Nephron (organoid): ENCODE results near the gene CDYL2.

ENCODE experiments used
- H3K27ac Mint-ChIP-seq, 3 experiments: 2 replicates each; pipeline ENCODE4 v1.8.0; 2020; ENCODE audit warnings: mixed read lengths in 3 of 3, mild to moderate bottlenecking in 2 of 3, moderate library complexity in 1 of 3
- H3K27me3 Mint-ChIP-seq: 2 replicates; pipeline ENCODE4 v1.8.0; 2021; ENCODE audit warnings: low read depth, mild to moderate bottlenecking, moderate library complexity, mixed read lengths
- H3K36me3 Mint-ChIP-seq: 2 replicates; pipeline ENCODE4 v1.8.0; 2020; ENCODE audit warnings: low read depth, mixed read lengths
- H3K4me1 Mint-ChIP-seq: 2 replicates; pipeline ENCODE4 v1.8.0; 2020; ENCODE audit warnings: mixed read lengths
- H3K4me3 Mint-ChIP-seq, 3 experiments: 2 replicates each; pipeline ENCODE4 v1.8.0; 2020; ENCODE audit warnings: mild to moderate bottlenecking in 3 of 3, mixed read lengths in 3 of 3, moderate library complexity in 2 of 3
- H3K9me3 Mint-ChIP-seq: 2 replicates; pipeline ENCODE4 v1.8.0; 2020; ENCODE audit warnings: mixed read lengths
- TF ChIP-seq, protein P1 (sequence below), 3 experiments: fragments of 200-600 bp; sonication (generic); IDR thresholded peaks; one replicate each; pipeline ENCODE4 v1.5.0; 2021; ENCODE audit warnings: antibody characterized with exemption in 3 of 3; ENCODE audit not compliant: unreplicated experiment in 3 of 3

The CDYL2 gene

DNA sequence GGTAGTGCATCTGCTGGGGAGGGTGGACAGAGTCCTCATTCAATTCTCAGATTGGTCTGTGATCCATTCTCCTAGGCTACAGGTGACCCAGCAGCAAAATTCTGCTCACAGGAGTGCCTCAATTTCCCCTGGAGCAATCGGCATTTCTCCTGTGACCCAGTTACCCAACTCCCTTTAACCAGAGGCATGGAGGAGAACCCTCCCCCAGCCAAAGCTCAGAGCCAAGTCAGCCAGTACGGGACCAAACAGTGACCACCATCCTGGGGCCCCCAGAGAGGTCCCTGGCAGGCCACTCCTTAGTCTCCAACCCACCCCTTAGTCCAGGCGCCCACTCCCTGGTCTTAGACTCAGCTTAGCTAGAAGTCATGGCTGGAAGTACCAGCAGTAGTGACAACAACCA lies 188.0 kb downstream of the CDYL2 start:
- no peaks in the 10 kb centered on the region for H3K4me1 Mint-ChIP-seq
- H3K9me3 Mint-ChIP-seq, result peaks cover 3% of the 10 kb centered on the region
- H3K4me3 Mint-ChIP-seq, result no peak overlapping the region
- TF ChIP-seq, protein P1, sequence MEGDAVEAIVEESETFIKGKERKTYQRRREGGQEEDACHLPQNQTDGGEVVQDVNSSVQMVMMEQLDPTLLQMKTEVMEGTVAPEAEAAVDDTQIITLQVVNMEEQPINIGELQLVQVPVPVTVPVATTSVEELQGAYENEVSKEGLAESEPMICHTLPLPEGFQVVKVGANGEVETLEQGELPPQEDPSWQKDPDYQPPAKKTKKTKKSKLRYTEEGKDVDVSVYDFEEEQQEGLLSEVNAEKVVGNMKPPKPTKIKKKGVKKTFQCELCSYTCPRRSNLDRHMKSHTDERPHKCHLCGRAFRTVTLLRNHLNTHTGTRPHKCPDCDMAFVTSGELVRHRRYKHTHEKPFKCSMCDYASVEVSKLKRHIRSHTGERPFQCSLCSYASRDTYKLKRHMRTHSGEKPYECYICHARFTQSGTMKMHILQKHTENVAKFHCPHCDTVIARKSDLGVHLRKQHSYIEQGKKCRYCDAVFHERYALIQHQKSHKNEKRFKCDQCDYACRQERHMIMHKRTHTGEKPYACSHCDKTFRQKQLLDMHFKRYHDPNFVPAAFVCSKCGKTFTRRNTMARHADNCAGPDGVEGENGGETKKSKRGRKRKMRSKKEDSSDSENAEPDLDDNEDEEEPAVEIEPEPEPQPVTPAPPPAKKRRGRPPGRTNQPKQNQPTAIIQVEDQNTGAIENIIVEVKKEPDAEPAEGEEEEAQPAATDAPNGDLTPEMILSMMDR (IDR thresholded peaks at IDR 0.05; ENCODE audit: unreplicated experiment in 3 of 3), result no peak
- H3K27ac Mint-ChIP-seq, result no peak overlapping the region
- H3K27me3 Mint-ChIP-seq, result no peaks in the 10 kb centered on the region
- H3K36me3 Mint-ChIP-seq, result peaks cover 14% of the 10 kb centered on the region

DNA sequence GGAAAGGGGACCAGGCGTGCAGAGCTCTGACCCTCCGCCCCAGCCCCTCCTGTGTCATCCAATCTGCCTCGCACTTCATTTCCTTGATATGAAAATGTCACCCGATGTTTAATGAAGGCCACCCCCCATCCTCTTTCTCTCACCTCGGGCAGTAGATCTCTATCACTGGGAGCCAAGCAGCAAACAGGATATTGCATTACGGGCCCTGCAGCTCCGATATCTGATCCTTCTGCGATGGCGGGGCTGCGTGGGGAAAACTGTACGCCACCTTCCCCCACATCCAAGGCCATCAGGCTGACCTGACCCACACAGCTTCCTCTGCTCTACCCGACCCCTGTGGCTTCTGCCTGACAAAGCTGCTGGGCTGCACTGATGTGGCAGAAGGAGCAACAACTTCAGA lies 188.7 kb downstream of the CDYL2 start:
- no peaks in the 10 kb centered on the region for H3K27me3 Mint-ChIP-seq
- H3K36me3 Mint-ChIP-seq, result peaks cover 14% of the 10 kb centered on the region
- no peak overlapping the region for H3K27ac Mint-ChIP-seq
- H3K4me3 Mint-ChIP-seq, result no peak overlapping the region
- H3K4me1 Mint-ChIP-seq, result no peaks in the 10 kb centered on the region
- TF ChIP-seq, protein P1 (IDR thresholded peaks at IDR 0.05; ENCODE audit: unreplicated experiment in 3 of 3), result no peak
- peaks cover 3% of the 10 kb centered on the region for H3K9me3 Mint-ChIP-seq

DNA sequence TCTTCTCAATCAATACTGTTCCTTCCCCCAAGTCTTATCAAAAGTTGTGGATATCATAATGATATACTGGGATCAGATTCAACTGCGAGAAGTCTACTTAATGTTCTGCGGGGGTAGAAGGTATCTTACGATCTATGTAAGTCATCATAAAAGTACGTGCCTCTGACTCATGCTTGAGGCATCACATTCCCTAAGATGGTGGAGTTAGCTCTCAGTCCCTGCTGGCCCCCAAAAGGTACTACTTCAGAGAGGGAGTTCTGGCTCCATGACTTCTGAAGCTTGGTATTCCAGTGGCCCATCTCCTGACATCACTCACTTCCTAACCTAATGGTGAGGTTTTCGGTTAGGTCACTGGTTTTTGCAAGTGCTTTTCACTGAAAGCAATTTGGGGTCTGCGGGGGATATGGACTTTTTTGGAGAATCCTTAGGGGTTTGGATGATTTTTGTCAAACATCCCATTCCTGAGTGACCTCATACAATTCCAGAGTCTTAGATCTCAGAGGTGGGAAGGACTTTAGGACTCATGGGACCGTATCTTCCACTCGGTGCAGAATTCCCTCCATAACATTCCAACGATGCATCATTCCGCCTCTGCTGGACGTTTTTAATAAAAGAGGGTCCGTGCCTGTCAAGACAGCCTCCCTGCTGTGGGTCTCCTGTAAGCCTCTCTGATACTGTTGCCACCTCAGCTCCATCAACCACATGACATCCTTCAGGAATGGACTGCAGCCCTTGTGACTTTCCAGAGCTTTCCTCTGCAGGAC lies 189.3 kb downstream of the CDYL2 start:
- no peaks in the 10 kb centered on the region for H3K27me3 Mint-ChIP-seq
- H3K27ac Mint-ChIP-seq, result no peak overlapping the region
- TF ChIP-seq, protein P1 (IDR thresholded peaks at IDR 0.05; ENCODE audit: unreplicated experiment in 3 of 3), result no peak
- no peak overlapping the region for H3K4me3 Mint-ChIP-seq
- peaks cover 14% of the 10 kb centered on the region for H3K36me3 Mint-ChIP-seq
- H3K4me1 Mint-ChIP-seq, result no peaks in the 10 kb centered on the region
- H3K9me3 Mint-ChIP-seq, result peaks cover 3% of the 10 kb centered on the region

DNA sequence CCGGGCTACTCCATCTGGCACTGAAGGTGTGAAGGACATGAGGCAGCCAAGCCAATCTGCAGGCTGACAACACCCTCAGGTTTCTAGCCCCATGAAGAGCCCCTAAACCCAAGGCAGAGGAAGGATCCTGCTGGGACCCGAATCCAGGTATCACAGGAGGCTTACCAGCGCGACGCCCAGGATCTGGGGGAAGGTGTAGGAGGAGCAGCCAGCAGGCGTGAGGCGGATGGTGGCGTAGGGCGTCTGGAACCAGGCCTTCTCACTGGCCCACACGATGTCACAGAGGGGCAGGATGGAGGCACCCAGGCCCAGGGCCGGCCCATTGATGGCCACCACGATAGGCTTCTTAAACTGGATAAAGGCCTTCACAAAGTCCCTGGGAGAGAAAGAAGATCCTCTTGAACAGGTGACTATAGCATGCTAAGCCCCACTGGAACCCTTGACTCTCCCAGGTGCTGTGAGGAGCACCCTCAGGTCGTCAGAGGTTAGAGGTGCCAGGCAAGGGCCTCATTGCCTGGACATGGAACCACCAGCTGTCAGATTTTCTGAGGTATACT lies 191.9 kb downstream of the CDYL2 start:
- peaks cover 3% of the 10 kb centered on the region for H3K9me3 Mint-ChIP-seq

DNA sequence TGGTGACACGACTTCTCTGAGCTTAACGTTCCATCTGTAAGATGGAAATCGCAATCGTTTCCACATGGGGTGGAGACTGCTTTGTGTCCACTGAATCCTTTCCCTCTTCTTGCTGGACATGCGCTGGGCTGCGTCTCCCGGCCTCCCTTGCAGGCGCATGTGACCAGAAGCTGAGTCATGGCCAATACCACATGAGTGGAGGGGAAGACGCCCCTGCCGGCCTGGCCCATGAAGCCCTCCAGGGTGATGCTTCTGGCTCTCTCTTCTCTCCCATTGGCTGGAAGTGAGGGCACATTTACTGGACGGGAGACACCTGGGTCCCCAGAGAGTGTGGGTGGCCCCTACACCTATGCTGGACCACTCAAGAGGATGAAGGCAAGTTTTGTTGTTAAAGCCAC lies 192.5 kb downstream of the CDYL2 start:
- H3K4me3 Mint-ChIP-seq, result no peak overlapping the region
- no peaks in the 10 kb centered on the region for H3K4me1 Mint-ChIP-seq
- peaks cover 3% of the 10 kb centered on the region for H3K9me3 Mint-ChIP-seq
- H3K27ac Mint-ChIP-seq, result no peak overlapping the region
- H3K36me3 Mint-ChIP-seq, result peaks cover 15% of the 10 kb centered on the region
- H3K27me3 Mint-ChIP-seq, result no peaks in the 10 kb centered on the region
- TF ChIP-seq, protein P1 (IDR thresholded peaks at IDR 0.05; ENCODE audit: unreplicated experiment in 3 of 3), result no peak

More for the DNA sequence above, 191.9 kb downstream of the CDYL2 start:
- Mint-ChIP-seq H3K4me3 (no peak overlapping the region), H3K27ac (no peak overlapping the region), H3K36me3 (peaks cover 16% of the 10 kb centered on the region), H3K4me1 (no peaks in the 10 kb centered on the region), H3K27me3 (no peaks in the 10 kb centered on the region)
- TF ChIP-seq, protein P1 (IDR thresholded peaks at IDR 0.05; ENCODE audit: unreplicated experiment in 3 of 3), result no peak
